ENCODE results near the gene NBEAL1.

The NBEAL1 gene

GRCh38 chr2:203021991-203022390, 7.3 kb downstream of the NBEAL1 start:
- Histone ChIP-seq H3K9me3 (ENCODE audit: insufficient read depth, low read depth, low read length) (no peaks in the 10 kb centered on the region), H3K9ac (ENCODE audit: low read depth, low read length, poor library complexity, severe bottlenecking) (no peak overlapping the region)
- TF ChIP-seq EZH2phosphoT487 (IDR thresholded peaks at IDR 0.05; ENCODE audit: borderline replicate concordance) (no peak), CTCF (conservative IDR thresholded peaks at IDR 0.05; ENCODE audit: low read length) (no peak)

DNA sequence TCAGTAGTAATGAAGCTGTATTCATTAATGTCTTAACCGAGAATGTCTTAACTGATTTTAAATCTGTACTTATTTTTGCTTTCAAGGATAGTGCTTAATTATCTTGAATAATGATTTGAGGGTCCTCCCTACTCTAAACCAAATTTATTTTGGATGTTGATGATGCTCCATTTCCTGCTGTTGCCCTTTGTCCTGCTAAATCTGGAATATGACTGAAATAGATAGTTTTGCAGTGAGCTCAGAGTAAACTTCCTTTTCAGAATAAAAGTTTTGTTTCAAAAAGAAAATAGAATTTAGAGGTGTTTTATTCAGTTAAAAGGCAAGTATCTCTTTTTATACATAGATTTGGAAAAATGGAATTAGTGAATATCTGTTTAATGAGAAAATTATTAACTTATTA, 8.1 kb downstream of the NBEAL1 start:
- Histone ChIP-seq H3K4me2 (ENCODE audit: low read depth, low read length, poor library complexity, severe bottlenecking) (no peak overlapping the region), H2AFZ (ENCODE audit: low read length) (no peak overlapping the region), H3K79me2 (ENCODE audit: insufficient read depth, low read length) (0 out of 2 replicates have a peak, but pooled peaks cover 6% of the 10 kb centered on the region), H3K9me3 (ENCODE audit: insufficient read depth, low read depth, low read length) (no peaks in the 10 kb centered on the region), H4K20me1 (ENCODE audit: insufficient read depth, low read length, poor library complexity, severe bottlenecking) (no peaks in the 10 kb centered on the region), H3K36me3 (ENCODE audit: insufficient read depth, low read length) (no peaks in the 10 kb centered on the region), H3K4me1 (ENCODE audit: insufficient read depth, low read length, poor library complexity, severe bottlenecking) (peaks cover 17% of the 10 kb centered on the region), H3K4me3 (ENCODE audit: low read length, poor library complexity, severe bottlenecking) (no peak overlapping the region), H3K9ac (ENCODE audit: low read depth, low read length, poor library complexity, severe bottlenecking) (no peak overlapping the region), H3K9me2 (replicated peaks; ENCODE audit: low read depth, low read length) (no peaks in the 10 kb centered on the region), H3F3A (ENCODE audit: low read depth) (no peaks in the 10 kb centered on the region), H3K27me3 (ENCODE audit: insufficient read depth, low read length, poor library complexity, severe bottlenecking) (no peaks in the 10 kb centered on the region)
- no peak for TF ChIP-seq EZH2phosphoT487 (IDR thresholded peaks at IDR 0.05; ENCODE audit: borderline replicate concordance)
- TF ChIP-seq CTCF (conservative IDR thresholded peaks at IDR 0.05; ENCODE audit: low read length) = no peak

More at GRCh38 chr2:203021991-203022390, 7.3 kb downstream of the NBEAL1 start:
- Histone ChIP-seq H3K27me3 (ENCODE audit: insufficient read depth, low read length, poor library complexity, severe bottlenecking) (no peaks in the 10 kb centered on the region), H3K4me3 (ENCODE audit: low read length, poor library complexity, severe bottlenecking) (no peak overlapping the region), H4K20me1 (ENCODE audit: insufficient read depth, low read length, poor library complexity, severe bottlenecking) (no peaks in the 10 kb centered on the region), H3K4me1 (ENCODE audit: insufficient read depth, low read length, poor library complexity, severe bottlenecking) (peaks cover 23% of the 10 kb centered on the region), H3F3A (ENCODE audit: low read depth) (no peaks in the 10 kb centered on the region), H3K9me2 (replicated peaks; ENCODE audit: low read depth, low read length) (no peaks in the 10 kb centered on the region), H3K4me2 (ENCODE audit: low read depth, low read length, poor library complexity, severe bottlenecking) (no peak overlapping the region), H3K79me2 (ENCODE audit: insufficient read depth, low read length) (0 out of 2 replicates have a peak, but pooled peaks cover 6% of the 10 kb centered on the region), H3K36me3 (ENCODE audit: insufficient read depth, low read length) (no peaks in the 10 kb centered on the region), H2AFZ (ENCODE audit: low read length) (no peak overlapping the region)

DNA sequence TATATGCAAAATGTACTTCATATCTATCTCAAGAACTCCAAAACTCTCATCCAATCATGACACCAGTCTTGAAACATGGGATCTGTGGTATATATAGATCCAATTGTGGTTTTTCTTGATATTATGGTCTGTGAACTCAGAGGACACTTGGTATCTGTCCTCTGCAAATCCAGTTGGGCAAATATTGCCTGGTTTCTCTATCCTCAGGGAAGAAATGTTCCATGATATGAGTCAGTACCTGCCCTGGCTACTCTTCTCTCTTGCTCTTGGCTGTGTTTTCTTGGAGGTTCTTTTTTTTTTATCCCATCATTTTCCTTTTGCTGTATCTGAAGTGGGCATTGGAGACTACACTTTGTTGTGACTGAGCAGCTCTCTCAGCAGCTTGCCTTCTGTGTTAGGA, 10.9 kb downstream of the NBEAL1 start:
- Histone ChIP-seq H3K4me3 (ENCODE audit: low read length, poor library complexity, severe bottlenecking) (no peak overlapping the region), H3K4me2 (ENCODE audit: low read depth, low read length, poor library complexity, severe bottlenecking) (no peak overlapping the region), H3F3A (ENCODE audit: low read depth) (no peaks in the 10 kb centered on the region), H3K9me2 (replicated peaks; ENCODE audit: low read depth, low read length) (no peaks in the 10 kb centered on the region), H3K27me3 (ENCODE audit: insufficient read depth, low read length, poor library complexity, severe bottlenecking) (no peaks in the 10 kb centered on the region), H3K36me3 (ENCODE audit: insufficient read depth, low read length) (no peaks in the 10 kb centered on the region), H3K4me1 (ENCODE audit: insufficient read depth, low read length, poor library complexity, severe bottlenecking) (no peaks in the 10 kb centered on the region), H2AFZ (ENCODE audit: low read length) (no peak overlapping the region), H4K20me1 (ENCODE audit: insufficient read depth, low read length, poor library complexity, severe bottlenecking) (no peaks in the 10 kb centered on the region), H3K9me3 (ENCODE audit: insufficient read depth, low read depth, low read length) (no peaks in the 10 kb centered on the region), H3K9ac (ENCODE audit: low read depth, low read length, poor library complexity, severe bottlenecking) (no peak overlapping the region), H3K79me2 (ENCODE audit: insufficient read depth, low read length) (no peaks in the 10 kb centered on the region)
- no peak for TF ChIP-seq CTCF (conservative IDR thresholded peaks at IDR 0.05; ENCODE audit: low read length)
- no peak for TF ChIP-seq EZH2phosphoT487 (IDR thresholded peaks at IDR 0.05; ENCODE audit: borderline replicate concordance)
